K562 (cell line): Measurements from ENCODE around the gene TAC3. TPM values are rescaled to one million over a fixed set of nuclear protein-coding genes. Genes with fewer than 3 reads are reported as not detected.

ENCODE experiments used
- AFF4 ChIP-seq: sonication (generic); formaldehyde crosslinking; IDR thresholded peaks from 2 replicates; pipeline ENCODE4 v1.8.0; 2023; ENCODE audit warnings: mild to moderate bottlenecking, missing genetic modification reagents
- WHSC1 ChIP-seq: IDR thresholded peaks from one replicate; pipeline ENCODE4 v1.6.1; 2012; ENCODE audit warnings: low read length, control low read depth, inconsistent platforms
- ZFX ChIP-seq: sonication (generic); formaldehyde crosslinking; IDR thresholded peaks from 2 replicates; pipeline ENCODE4 v1.8.0; 2022; ENCODE audit warnings: mild to moderate bottlenecking, missing genetic modification reagents, moderate library complexity
- ZNF197 ChIP-seq: fragments of 200-800 bp; sonication (Bioruptor generic); IDR thresholded peaks from 2 replicates; pipeline ENCODE4 v1.6.1; 2016; ENCODE audit warnings: low read depth, missing genetic modification characterization, missing compliant biosample characterization
- polyA plus RNA-seq, 8 experiments: library from polyadenylated mRNA; depleted of rRNA in 4 of 8; stranded (reverse) in 5 of 8; unstranded in 3 of 8; fragments of >200 nt; fragmentation: Nextera tagmentation in 2 of 8; fragmentation: Illumina TruSeq in 1 of 8; extraction: Ambion mirVana in 2 of 8; extraction: Trizol in 1 of 8; gene quantifications; 2 replicates each; pipeline versions ENCODE4 v1.2.1 to v1.2.3, GENCODE V29; 2011 to 2014; ENCODE audit warnings: inconsistent platforms in 1 of 8, missing spikeins in 1 of 8
- total RNA-seq, 7 experiments: library from RNA; depleted of rRNA in 6 of 7; stranded (reverse); fragments of >200 nt in 6 of 7; fragmentation: Illumina TruSeq in 2 of 7; extraction: Trizol in 2 of 7; gene quantifications; 2 replicates each; pipeline versions ENCODE4 v1.2.1 to v1.2.3, GENCODE V29; 2011 to 2021; ENCODE audit warnings: low replicate concordance in 1 of 7

TAC3 gene
- total and polyA plus RNA-seq, 9 of the 15 experiments (the other 6 are each of a cell fraction or from before 2014, with no cell fraction given): 0.29 to 2.8 (median 1.4) TPM

GRCh38 chr12:57006809-57007475 lies 9.4 kb downstream of the TAC3 start (continued):
- TF ChIP-seq AFF4 (CRISPR knock-in tag) (0 out of 2 replicates have a peak, but pooled peaks have one; percentile 34), WHSC1 (no peak), ZFX (0 out of 2 replicates have a peak, but pooled peaks have one; percentile 2), ZNF197 (no peak)
- TF ChIP-seq, all 486 proteins: peak for 4
